Endometrial microvascular endothelial cells (primary cell): Measurements from ENCODE around the gene ISLR. TPM values are rescaled to one million over a fixed set of nuclear protein-coding genes. Genes with fewer than 3 reads are reported as not detected.

ENCODE experiments used
- in situ Hi-C: cut with HindIII; loops from 2 replicates; pipeline ENCODE4 v1.10.0; 2017; ENCODE audit warnings: low sequenced_read_pairs, low pct_unique_long_range_greater_than_20kb; ENCODE audit errors: inconsistent ontology term
- total RNA-seq: library from RNA; depleted of rRNA; stranded (reverse); fragments of >200 nt; gene quantifications from one replicate; pipeline ENCODE4 v1.2.3, GENCODE V29; 2015; ENCODE audit errors: inconsistent ontology term

ISLR gene
- total RNA-seq, 1 donor from 2014 or later, result 1.2 TPM

GRCh38 chr15:74185710-74186348 lies 12.3 kb downstream of the ISLR start:
- in situ Hi-C loops, result no loop called here

GRCh38 chr15:74188216-74188615 lies 14.7 kb downstream of the ISLR start:
- in situ Hi-C loops, result no loop called here

GRCh38 chr15:74191798-74192197 lies 18.3 kb downstream of the ISLR start:
- in situ Hi-C loops, result no loop called here

GRCh38 chr15:74192751-74193150 lies 19.2 kb downstream of the ISLR start:
- in situ Hi-C loops, result no loop called here

GRCh38 chr15:74193299-74193718 lies 19.8 kb downstream of the ISLR start:
- in situ Hi-C loops, result no loop called here

- in situ Hi-C loops, result no loop called here
Observed at GRCh38 chr15:74193905-74194304, 20.4 kb downstream of the ISLR start.

GRCh38 chr15:74194572-74195559 lies 21.4 kb downstream of the ISLR start:
- in situ Hi-C loops, result no loop called here

- in situ Hi-C loops, result no loop called here
Observed at GRCh38 chr15:74196175-74196574, 22.7 kb downstream of the ISLR start.

- in situ Hi-C loops, result no loop called here
Observed at GRCh38 chr15:74197176-74197965, 23.9 kb downstream of the ISLR start.

- in situ Hi-C loops, result no loop called here
Observed at GRCh38 chr15:74199297-74199652, 25.8 kb downstream of the ISLR start.

- in situ Hi-C loops, result no loop called here
Observed at GRCh38 chr15:74200412-74200815, 26.9 kb downstream of the ISLR start.

GRCh38 chr15:74200871-74201419 lies 27.4 kb downstream of the ISLR start:
- in situ Hi-C loops, result no loop called here

- in situ Hi-C loops, result no loop called here
Observed at GRCh38 chr15:74201710-74202420, 28.4 kb downstream of the ISLR start.

- in situ Hi-C loops, result no loop called here
Observed at GRCh38 chr15:74202452-74203401, 29.2 kb downstream of the ISLR start, which contains the start of gene STRA6. TSS of gene STRA6 (minus strand) at chr15:74202787. CDS start at chr15:74202267, 520 bp downstream.

GRCh38 chr15:74203914-74204431 lies 30.5 kb downstream of the ISLR start:
- in situ Hi-C loops, result no loop called here

- in situ Hi-C loops, result no loop called here
Observed at GRCh38 chr15:74205582-74205947, 32.1 kb downstream of the ISLR start.

- in situ Hi-C loops, result no loop called here
Observed at GRCh38 chr15:74206801-74207281, 33.3 kb downstream of the ISLR start.
